ENCODE results near the gene KCTD14.

Gene KCTD14

GRCh38 chr11:77967121-77967520, 56.0 kb downstream of the KCTD14 start:
- TF ChIP-seq GATA2 (IDR thresholded peaks at IDR 0.05; ENCODE audit: low read depth, low read length): no peak
- TF ChIP-seq GATA3 (IDR thresholded peaks at IDR 0.05; ENCODE audit: low read depth, low read length): no peak

DNA sequence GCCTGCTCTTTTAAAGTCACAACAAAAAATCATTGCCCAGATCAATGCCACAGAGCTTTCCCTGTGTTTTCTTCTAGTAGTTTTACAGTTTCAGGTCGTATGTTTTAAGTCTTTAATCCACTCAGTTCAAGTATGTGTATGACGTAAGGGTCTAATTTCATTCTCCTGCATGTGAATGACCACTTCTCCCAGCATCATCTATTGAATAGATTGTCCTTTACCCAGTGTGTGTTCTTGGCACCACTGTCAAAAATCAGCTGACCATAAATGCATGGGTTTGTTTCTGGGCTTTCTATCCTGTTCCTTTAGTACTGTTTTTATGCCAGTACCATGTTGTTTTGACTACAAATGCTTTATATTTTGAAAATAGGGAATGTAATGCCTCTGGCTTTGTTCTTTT, 56.7 kb downstream of the KCTD14 start:
- no peak for TF ChIP-seq GATA2 (IDR thresholded peaks at IDR 0.05; ENCODE audit: low read depth, low read length)
- TF ChIP-seq GATA3 (IDR thresholded peaks at IDR 0.05; ENCODE audit: low read depth, low read length): no peak

All from SH-SY5Y (cell line).